ENCODE results near the gene ENPEP.

Gene ENPEP

DNA sequence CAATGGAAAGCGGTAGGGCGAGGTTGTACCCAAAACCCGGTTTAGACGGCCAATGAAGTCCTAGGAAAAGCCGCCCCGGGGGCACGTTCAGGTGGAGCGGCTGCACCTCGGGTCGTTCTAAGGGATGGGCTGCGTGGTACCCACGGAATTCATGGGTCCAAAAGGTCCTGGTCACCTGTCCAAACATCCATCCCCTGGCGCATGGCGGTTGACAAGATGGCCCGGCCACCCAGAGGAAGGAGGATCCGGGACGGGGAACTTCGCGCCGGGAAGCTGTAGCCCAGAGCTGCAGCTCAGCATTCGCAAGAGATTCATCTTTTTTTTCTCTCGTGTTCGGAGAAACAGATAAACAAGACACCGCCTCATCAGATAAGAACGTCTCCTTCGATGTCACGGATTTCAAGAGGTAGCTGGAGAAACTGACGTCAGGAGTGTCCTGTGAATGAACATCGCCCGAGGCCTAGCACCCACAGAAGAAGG, 136.1 kb downstream of the ENPEP start:
- TF ChIP-seq ZC3H10 (CRISPR knock-in tag; IDR thresholded peaks at IDR 0.05) (no peak), CSRNP3 (CRISPR knock-in tag; IDR thresholded peaks at IDR 0.05) (no peak), SNAI2 (CRISPR knock-in tag; IDR thresholded peaks at IDR 0.05) (no peak), GLIS3 (CRISPR knock-in tag; IDR thresholded peaks at IDR 0.05) (no peak), PPARA (CRISPR knock-in tag; IDR thresholded peaks at IDR 0.05; ENCODE audit: borderline replicate concordance) (no peak), ZNF70 (CRISPR knock-in tag; IDR thresholded peaks at IDR 0.05) (no peak), POU6F1 (CRISPR knock-in tag; IDR thresholded peaks at IDR 0.05; ENCODE audit: borderline replicate concordance, low read depth) (no peak), RARB (CRISPR knock-in tag; IDR thresholded peaks at IDR 0.05) (no peak), ZFP3 (CRISPR knock-in tag; IDR thresholded peaks at IDR 0.05) (no peak), ZNF8 (CRISPR knock-in tag; IDR thresholded peaks at IDR 0.05) (no peak), PATZ1 (CRISPR knock-in tag; IDR thresholded peaks at IDR 0.05; ENCODE audit: borderline replicate concordance) (no peak), TOX (CRISPR knock-in tag; IDR thresholded peaks at IDR 0.05; ENCODE audit: borderline replicate concordance) (no peak), ZFP30 (CRISPR knock-in tag; IDR thresholded peaks at IDR 0.05) (no peak), TCF4 (CRISPR knock-in tag; IDR thresholded peaks at IDR 0.05; ENCODE audit: borderline replicate concordance) (no peak)
- TF ChIP-seq, protein P1, sequence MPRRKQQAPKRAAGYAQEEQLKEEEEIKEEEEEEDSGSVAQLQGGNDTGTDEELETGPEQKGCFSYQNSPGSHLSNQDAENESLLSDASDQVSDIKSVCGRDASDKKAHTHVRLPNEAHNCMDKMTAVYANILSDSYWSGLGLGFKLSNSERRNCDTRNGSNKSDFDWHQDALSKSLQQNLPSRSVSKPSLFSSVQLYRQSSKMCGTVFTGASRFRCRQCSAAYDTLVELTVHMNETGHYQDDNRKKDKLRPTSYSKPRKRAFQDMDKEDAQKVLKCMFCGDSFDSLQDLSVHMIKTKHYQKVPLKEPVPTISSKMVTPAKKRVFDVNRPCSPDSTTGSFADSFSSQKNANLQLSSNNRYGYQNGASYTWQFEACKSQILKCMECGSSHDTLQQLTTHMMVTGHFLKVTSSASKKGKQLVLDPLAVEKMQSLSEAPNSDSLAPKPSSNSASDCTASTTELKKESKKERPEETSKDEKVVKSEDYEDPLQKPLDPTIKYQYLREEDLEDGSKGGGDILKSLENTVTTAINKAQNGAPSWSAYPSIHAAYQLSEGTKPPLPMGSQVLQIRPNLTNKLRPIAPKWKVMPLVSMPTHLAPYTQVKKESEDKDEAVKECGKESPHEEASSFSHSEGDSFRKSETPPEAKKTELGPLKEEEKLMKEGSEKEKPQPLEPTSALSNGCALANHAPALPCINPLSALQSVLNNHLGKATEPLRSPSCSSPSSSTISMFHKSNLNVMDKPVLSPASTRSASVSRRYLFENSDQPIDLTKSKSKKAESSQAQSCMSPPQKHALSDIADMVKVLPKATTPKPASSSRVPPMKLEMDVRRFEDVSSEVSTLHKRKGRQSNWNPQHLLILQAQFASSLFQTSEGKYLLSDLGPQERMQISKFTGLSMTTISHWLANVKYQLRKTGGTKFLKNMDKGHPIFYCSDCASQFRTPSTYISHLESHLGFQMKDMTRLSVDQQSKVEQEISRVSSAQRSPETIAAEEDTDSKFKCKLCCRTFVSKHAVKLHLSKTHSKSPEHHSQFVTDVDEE (CRISPR knock-in tag; IDR thresholded peaks at IDR 0.05), result no peak
- TF ChIP-seq, protein P2, sequence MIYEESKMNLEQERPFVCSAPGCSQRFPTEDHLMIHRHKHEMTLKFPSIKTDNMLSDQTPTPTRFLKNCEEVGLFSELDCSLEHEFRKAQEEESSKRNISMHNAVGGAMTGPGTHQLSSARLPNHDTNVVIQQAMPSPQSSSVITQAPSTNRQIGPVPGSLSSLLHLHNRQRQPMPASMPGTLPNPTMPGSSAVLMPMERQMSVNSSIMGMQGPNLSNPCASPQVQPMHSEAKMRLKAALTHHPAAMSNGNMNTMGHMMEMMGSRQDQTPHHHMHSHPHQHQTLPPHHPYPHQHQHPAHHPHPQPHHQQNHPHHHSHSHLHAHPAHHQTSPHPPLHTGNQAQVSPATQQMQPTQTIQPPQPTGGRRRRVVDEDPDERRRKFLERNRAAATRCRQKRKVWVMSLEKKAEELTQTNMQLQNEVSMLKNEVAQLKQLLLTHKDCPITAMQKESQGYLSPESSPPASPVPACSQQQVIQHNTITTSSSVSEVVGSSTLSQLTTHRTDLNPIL (CRISPR knock-in tag; IDR thresholded peaks at IDR 0.05; ENCODE audit: low read depth), result no peak
- ATAC-seq, result no peak

- ATAC-seq, result no peak
- no peak for TF ChIP-seq CSRNP3 (CRISPR knock-in tag; IDR thresholded peaks at IDR 0.05)
- no peak for TF ChIP-seq ZNF565 (CRISPR knock-in tag; conservative IDR thresholded peaks at IDR 0.05; ENCODE audit: low read depth)
- no peak for TF ChIP-seq OSR1 (CRISPR knock-in tag; IDR thresholded peaks at IDR 0.05)
- no peak for TF ChIP-seq POU6F1 (CRISPR knock-in tag; IDR thresholded peaks at IDR 0.05; ENCODE audit: borderline replicate concordance, low read depth)
- no peak for TF ChIP-seq RARB (CRISPR knock-in tag; IDR thresholded peaks at IDR 0.05)
- TF ChIP-seq, protein P2 (CRISPR knock-in tag; IDR thresholded peaks at IDR 0.05; ENCODE audit: low read depth), result no peak
- no peak for TF ChIP-seq ZNF8 (CRISPR knock-in tag; IDR thresholded peaks at IDR 0.05)
- TF ChIP-seq ZFP30 (CRISPR knock-in tag; IDR thresholded peaks at IDR 0.05), result no peak
- TF ChIP-seq ZC3H10 (CRISPR knock-in tag; IDR thresholded peaks at IDR 0.05), result no peak
- no peak for TF ChIP-seq PPARA (CRISPR knock-in tag; IDR thresholded peaks at IDR 0.05; ENCODE audit: borderline replicate concordance)
- no peak for TF ChIP-seq ARNTL (CRISPR knock-in tag; IDR thresholded peaks at IDR 0.05; ENCODE audit: borderline replicate concordance, low read depth)
- TF ChIP-seq PATZ1 (CRISPR knock-in tag; IDR thresholded peaks at IDR 0.05; ENCODE audit: borderline replicate concordance), result no peak
- no peak for TF ChIP-seq ZNF70 (CRISPR knock-in tag; IDR thresholded peaks at IDR 0.05)
- no peak for TF ChIP-seq ESRRG (CRISPR knock-in tag; IDR thresholded peaks at IDR 0.05)
Observed at GRCh38 chr4:110612631-110613269, 136.8 kb downstream of the ENPEP start.
